Measurements from ENCODE around the gene VPS8. TPM values are rescaled to one million over a fixed set of nuclear protein-coding genes. Genes with fewer than 3 reads are reported as not detected.
"Not testable (repeated sequence)": the region's sequence is repeated elsewhere in the genome, so short reads cannot be mapped to it uniquely, and the experiment has no call there.

Gene VPS8
- total RNA-seq, 4 donors from 2014 or later: 76.5 to 281 (median 163) TPM

DNA sequence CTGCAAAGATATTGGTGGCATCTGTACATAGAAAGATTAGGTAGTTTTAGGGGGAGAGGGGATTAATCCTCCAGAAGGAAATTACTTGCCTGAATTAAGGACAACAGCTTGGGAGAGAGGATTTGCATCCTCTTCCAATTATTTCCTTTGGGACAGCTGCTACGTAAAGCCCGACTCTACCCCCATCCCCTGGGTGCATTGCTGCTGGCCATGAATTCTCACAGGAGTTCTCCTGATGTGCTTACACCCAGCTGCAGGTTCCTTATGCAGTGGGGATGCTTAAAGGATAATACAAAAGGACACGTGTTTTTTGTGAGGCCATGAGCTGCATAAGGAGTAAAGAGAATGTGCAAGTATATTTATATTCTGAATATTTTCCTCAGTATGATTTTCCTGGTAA lies 132.3 kb downstream of the VPS8 start:
- H3K4me1 ChIP-seq: no peaks in the 10 kb centered on the region
- no peak overlapping the region for H3K27ac ChIP-seq
- H3K9me3 ChIP-seq: no peaks in the 10 kb centered on the region
- H3K27me3 ChIP-seq: no peaks in the 10 kb centered on the region
- H3K36me3 ChIP-seq: no peaks in the 10 kb centered on the region
- no peak for TF ChIP-seq POLR2A (IDR thresholded peaks at IDR 0.05)
- TF ChIP-seq, protein P1, sequence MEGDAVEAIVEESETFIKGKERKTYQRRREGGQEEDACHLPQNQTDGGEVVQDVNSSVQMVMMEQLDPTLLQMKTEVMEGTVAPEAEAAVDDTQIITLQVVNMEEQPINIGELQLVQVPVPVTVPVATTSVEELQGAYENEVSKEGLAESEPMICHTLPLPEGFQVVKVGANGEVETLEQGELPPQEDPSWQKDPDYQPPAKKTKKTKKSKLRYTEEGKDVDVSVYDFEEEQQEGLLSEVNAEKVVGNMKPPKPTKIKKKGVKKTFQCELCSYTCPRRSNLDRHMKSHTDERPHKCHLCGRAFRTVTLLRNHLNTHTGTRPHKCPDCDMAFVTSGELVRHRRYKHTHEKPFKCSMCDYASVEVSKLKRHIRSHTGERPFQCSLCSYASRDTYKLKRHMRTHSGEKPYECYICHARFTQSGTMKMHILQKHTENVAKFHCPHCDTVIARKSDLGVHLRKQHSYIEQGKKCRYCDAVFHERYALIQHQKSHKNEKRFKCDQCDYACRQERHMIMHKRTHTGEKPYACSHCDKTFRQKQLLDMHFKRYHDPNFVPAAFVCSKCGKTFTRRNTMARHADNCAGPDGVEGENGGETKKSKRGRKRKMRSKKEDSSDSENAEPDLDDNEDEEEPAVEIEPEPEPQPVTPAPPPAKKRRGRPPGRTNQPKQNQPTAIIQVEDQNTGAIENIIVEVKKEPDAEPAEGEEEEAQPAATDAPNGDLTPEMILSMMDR (IDR thresholded peaks at IDR 0.05): no peak
- no peak for DNase-seq
- H3K4me3 ChIP-seq: no peak overlapping the region
- intact Hi-C loops (cut with DNase I; ENCODE audit: low total_unique reads): no loop called here

DNA sequence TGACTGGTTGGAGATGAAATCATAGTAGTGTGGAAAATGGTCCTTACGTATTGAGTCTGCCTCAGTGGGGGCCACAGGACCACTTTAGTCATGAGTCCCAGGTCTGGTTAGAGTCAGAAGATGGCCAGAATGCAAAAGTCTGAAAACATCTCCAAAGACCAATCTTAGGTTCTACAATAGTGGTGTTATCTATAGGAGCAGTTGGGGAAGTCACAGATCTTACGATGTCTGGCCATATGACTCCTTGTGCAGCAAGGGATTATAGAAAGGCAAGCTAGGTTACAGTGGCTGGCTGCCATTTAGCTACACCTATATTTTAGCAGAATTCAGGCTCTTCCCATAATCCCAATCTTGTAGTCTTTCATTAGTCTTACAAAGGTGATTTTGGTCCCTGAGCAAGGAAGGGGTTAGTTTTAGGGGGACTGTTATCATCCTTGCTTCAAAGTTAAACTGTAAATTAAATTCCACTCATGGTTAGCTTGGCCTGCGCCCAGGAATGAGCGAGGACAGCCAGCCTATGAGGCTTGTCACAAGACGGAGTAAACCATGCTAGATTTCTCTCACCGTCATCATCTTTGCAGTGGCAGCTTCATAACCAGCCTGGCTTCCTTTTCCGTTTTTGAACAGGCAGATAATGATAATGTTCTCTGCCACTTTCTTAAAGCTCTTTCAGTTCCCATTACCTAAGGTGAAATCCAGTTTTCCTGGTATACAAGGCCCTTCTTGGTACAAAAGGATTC lies 134.1 kb downstream of the VPS8 start:
- intact Hi-C loops (cut with DNase I; ENCODE audit: low total_unique reads): no loop called here
- DNase-seq: no peak
- TF ChIP-seq, protein P1 (IDR thresholded peaks at IDR 0.05): no peak
- TF ChIP-seq POLR2A (IDR thresholded peaks at IDR 0.05): no peak
- H3K9me3 ChIP-seq: no peaks in the 10 kb centered on the region
- H3K27ac ChIP-seq: no peak overlapping the region
- H3K36me3 ChIP-seq: no peaks in the 10 kb centered on the region
- no peaks in the 10 kb centered on the region for H3K4me1 ChIP-seq
- no peaks in the 10 kb centered on the region for H3K27me3 ChIP-seq
- H3K4me3 ChIP-seq: no peak overlapping the region

DNA sequence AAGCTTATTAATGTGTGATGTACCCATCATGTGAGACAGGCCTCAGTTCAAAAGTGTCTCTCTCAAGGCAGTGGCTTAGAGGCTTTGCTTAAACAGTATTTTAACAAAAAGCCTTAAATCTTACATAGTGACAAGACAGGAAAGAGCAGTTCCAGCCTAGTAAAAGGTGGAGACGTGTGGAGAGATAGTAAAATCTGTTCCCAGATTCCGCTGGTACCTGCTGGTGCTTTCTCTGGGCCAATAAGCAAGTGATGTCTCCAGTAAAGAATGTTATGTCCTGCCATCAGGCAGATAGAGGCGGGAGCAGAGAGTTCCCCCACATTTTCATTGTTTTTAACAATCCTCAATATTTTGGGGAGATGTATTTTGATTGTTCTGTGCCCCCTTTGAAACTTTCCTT lies 135.0 kb downstream of the VPS8 start:
- no peaks in the 10 kb centered on the region for H3K4me1 ChIP-seq
- no peak for TF ChIP-seq POLR2A (IDR thresholded peaks at IDR 0.05)
- TF ChIP-seq, protein P1 (IDR thresholded peaks at IDR 0.05): no peak
- no peaks in the 10 kb centered on the region for H3K9me3 ChIP-seq
- no peaks in the 10 kb centered on the region for H3K27me3 ChIP-seq
- intact Hi-C loops (cut with DNase I; ENCODE audit: low total_unique reads): no loop called here
- no peak overlapping the region for H3K4me3 ChIP-seq
- no peaks in the 10 kb centered on the region for H3K36me3 ChIP-seq
- no peak overlapping the region for H3K27ac ChIP-seq
- DNase-seq: no peak

DNA sequence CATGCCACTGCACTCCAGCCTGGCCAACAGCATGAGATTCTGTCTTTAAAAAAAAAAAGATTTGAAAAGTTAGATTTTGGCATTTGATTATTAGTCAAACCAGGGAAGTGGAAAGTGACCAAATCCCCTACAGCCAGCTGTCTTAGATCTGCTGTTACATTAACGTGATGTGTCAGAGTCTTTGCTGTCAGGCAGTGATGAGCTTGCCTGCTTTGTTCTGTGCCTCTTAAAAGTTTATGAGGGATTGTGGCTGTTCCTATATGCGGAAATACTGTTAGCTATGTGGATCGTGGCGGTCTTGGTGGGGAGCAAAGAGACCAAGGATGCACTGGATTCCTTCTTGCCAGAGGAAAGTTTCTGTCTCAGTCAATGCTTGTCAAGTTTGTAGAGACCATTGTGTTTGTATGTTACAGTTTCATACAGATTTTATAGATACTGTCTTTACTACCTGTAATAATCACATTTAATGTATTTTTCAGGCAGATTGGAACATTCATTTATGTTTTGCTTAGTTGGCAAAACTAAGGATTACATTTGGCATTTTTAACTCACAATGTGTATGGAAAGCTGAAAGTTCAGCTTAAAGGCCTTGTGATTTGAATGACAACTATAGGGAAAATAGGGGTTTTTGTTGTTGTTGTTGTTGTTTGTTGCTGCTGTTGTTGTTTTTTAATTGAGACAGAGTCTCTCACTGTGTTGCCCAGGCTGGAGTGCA lies 137.4 kb downstream of the VPS8 start:
- no peak overlapping the region for H3K27ac ChIP-seq
- H3K9me3 ChIP-seq: no peaks in the 10 kb centered on the region
- H3K27me3 ChIP-seq: no peaks in the 10 kb centered on the region
- DNase-seq: no peak
- intact Hi-C loops (cut with DNase I; ENCODE audit: low total_unique reads): no loop called here
- no peaks in the 10 kb centered on the region for H3K36me3 ChIP-seq
- no peak for TF ChIP-seq POLR2A (IDR thresholded peaks at IDR 0.05)
- TF ChIP-seq, protein P1 (IDR thresholded peaks at IDR 0.05): no peak
- no peaks in the 10 kb centered on the region for H3K4me1 ChIP-seq
- H3K4me3 ChIP-seq: no peak overlapping the region

DNA sequence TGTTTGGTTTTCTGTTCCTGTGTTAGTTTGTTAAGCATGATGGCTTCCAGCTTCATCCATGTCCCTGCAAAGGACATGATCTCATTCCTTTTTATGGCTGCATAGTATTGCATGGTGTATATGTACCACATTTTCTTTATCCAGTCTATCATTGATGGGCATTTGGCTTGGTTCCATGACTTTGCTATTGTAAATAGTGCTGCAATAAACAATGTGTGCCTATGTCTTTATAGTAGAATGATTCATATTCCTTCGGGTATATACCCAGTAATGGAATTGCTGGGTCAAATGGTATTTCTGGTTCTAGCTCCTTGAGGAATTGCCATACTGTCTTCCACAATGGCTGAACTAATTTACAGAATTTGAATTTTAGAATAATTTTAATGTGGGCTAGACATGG lies 138.8 kb downstream of the VPS8 start:
- DNase-seq; H3K27ac ChIP-seq; H3K4me1 ChIP-seq; intact Hi-C loops (cut with DNase I; ENCODE audit: low total_unique reads); H3K27me3 ChIP-seq; H3K36me3 ChIP-seq; H3K4me3 ChIP-seq; H3K9me3 ChIP-seq: not testable (repeated sequence)
